Neural progenitor cell (in vitro differentiated cells): ENCODE results near the gene SPRED2. TPM values are rescaled to one million over a fixed set of nuclear protein-coding genes. Genes with fewer than 3 reads are reported as not detected.

ENCODE experiments used
- DNase-seq: peaks from one replicate; pipeline ENCODE4 v3.0.0-alpha.2; 2016; ENCODE audit warnings: low spot score
- H2AFZ ChIP-seq: fragments of 200-600 bp; sonication (generic); replicated peaks from 2 replicates; pipeline ENCODE4 v1.6.1; 2016; ENCODE audit warnings: antibody characterized with exemption
- H3F3A ChIP-seq: fragments of 200-600 bp; sonication (generic); 2 replicates; pipeline ENCODE4 v1.6.1; 2016; ENCODE audit warnings: antibody characterized with exemption, low read depth
- H3K27ac ChIP-seq: fragments of 200-600 bp; sonication (generic); 2 replicates; pipeline ENCODE4 v1.5.1; 2016; ENCODE audit warnings: mild to moderate bottlenecking
- H3K27me3 ChIP-seq: fragments of 200-600 bp; sonication (generic); 2 replicates; pipeline ENCODE4 v1.6.1; 2016; ENCODE audit warnings: mild to moderate bottlenecking, moderate library complexity
- H3K36me3 ChIP-seq: fragments of 200-600 bp; sonication (generic); 2 replicates; pipeline ENCODE4 v1.5.1; 2016
- H3K4me1 ChIP-seq: fragments of 200-600 bp; sonication (generic); 2 replicates; pipeline ENCODE4 v1.6.1; 2016; ENCODE audit warnings: mixed run types
- H3K4me2 ChIP-seq: fragments of 200-600 bp; sonication (generic); 2 replicates; pipeline ENCODE4 v1.6.1; 2016
- H3K4me3 ChIP-seq: fragments of 200-600 bp; sonication (generic); 2 replicates; pipeline ENCODE4 v1.5.1; 2016
- H3K79me2 ChIP-seq: fragments of 200-600 bp; sonication (generic); 2 replicates; pipeline ENCODE4 v1.6.1; 2016; ENCODE audit warnings: low read depth
- H3K9ac ChIP-seq: fragments of 200-600 bp; sonication (generic); 2 replicates; pipeline ENCODE4 v1.6.1; 2016
- H3K9me3 ChIP-seq: fragments of 200-600 bp; sonication (generic); 2 replicates; pipeline ENCODE4 v1.5.1; 2016; ENCODE audit warnings: low read depth
- H4K20me1 ChIP-seq: fragments of 200-600 bp; sonication (generic); 2 replicates; pipeline ENCODE4 v1.6.1; 2016; ENCODE audit warnings: low read depth
- H3K27ac Mint-ChIP-seq: 3 replicates; pipeline ENCODE4 v1.8.0; 2021; ENCODE audit warnings: mixed read lengths
- H3K27me3 Mint-ChIP-seq: 2 replicates; pipeline ENCODE4 v1.8.0; 2022; ENCODE audit warnings: low read depth, mild to moderate bottlenecking, inconsistent platforms, moderate library complexity, mixed read lengths; ENCODE audit not compliant: insufficient read depth
- H3K36me3 Mint-ChIP-seq: 3 replicates; pipeline ENCODE4 v1.8.0; 2021; ENCODE audit warnings: mixed read lengths
- H3K4me1 Mint-ChIP-seq: 3 replicates; pipeline ENCODE4 v1.8.0; 2021; ENCODE audit warnings: mixed read lengths
- H3K4me3 Mint-ChIP-seq: 3 replicates; pipeline ENCODE4 v1.8.0; 2021; ENCODE audit warnings: mild to moderate bottlenecking, moderate library complexity, mixed read lengths
- H3K9me3 Mint-ChIP-seq: 3 replicates; pipeline ENCODE4 v1.8.0; 2020; ENCODE audit warnings: mixed read lengths
- CTCF ChIP-seq: fragments of 200-600 bp; sonication (generic); IDR thresholded peaks from 2 replicates; pipeline ENCODE4 v1.5.1; 2017; ENCODE audit warnings: antibody characterized with exemption, mild to moderate bottlenecking
- EZH2 ChIP-seq: fragments of 200-600 bp; sonication (generic); IDR thresholded peaks from 2 replicates; pipeline ENCODE4 v1.6.1; 2017; ENCODE audit warnings: antibody characterized with exemption, mild to moderate bottlenecking, moderate library complexity
- EZH2phosphoT487 ChIP-seq: fragments of 200-600 bp; sonication (generic); IDR thresholded peaks from 2 replicates; pipeline ENCODE4 v1.6.1; 2017; ENCODE audit warnings: antibody characterized with exemption
- total RNA-seq: library from RNA; depleted of rRNA; stranded (reverse); fragments of >200 nt; gene quantifications from 2 replicates; pipeline ENCODE4 v1.2.3, GENCODE V29; 2015; ENCODE audit warnings: low replicate concordance

Gene SPRED2
- total RNA-seq, 1 donor from 2014 or later = 11.6 TPM

- H4K20me1 ChIP-seq = peaks cover 63% of the 10 kb centered on the region
- Mint-ChIP-seq H3K36me3 (no peaks in the 10 kb centered on the region), H3K27me3 (no peaks in the 10 kb centered on the region), H3K9me3 (no peaks in the 10 kb centered on the region), H3K4me1 (peaks cover 70% of the 10 kb centered on the region), H3K4me3 (no peak overlapping the region), H3K27ac (no peak overlapping the region)
- no peak for DNase-seq
- no peaks in the 10 kb centered on the region for H3K36me3 ChIP-seq
- no peak overlapping the region for H3K27ac ChIP-seq
- H3K79me2 ChIP-seq = no peaks in the 10 kb centered on the region
- H2AFZ ChIP-seq = no peak overlapping the region
- H3K4me3 ChIP-seq = no peak overlapping the region
- no peak overlapping the region for H3K4me2 ChIP-seq
- H3K9ac ChIP-seq = no peak overlapping the region
- H3F3A ChIP-seq = peaks cover 7% of the 10 kb centered on the region
- no peak for TF ChIP-seq EZH2phosphoT487
- no peak for TF ChIP-seq EZH2
- no peak for TF ChIP-seq CTCF
- no peaks in the 10 kb centered on the region for H3K9me3 ChIP-seq
- H3K27me3 ChIP-seq = no peaks in the 10 kb centered on the region
- H3K4me1 ChIP-seq = peaks cover 34% of the 10 kb centered on the region
These were observed 65.7 kb downstream of the SPRED2 start for GRCh38 chr2:65366595-65367125.

DNA sequence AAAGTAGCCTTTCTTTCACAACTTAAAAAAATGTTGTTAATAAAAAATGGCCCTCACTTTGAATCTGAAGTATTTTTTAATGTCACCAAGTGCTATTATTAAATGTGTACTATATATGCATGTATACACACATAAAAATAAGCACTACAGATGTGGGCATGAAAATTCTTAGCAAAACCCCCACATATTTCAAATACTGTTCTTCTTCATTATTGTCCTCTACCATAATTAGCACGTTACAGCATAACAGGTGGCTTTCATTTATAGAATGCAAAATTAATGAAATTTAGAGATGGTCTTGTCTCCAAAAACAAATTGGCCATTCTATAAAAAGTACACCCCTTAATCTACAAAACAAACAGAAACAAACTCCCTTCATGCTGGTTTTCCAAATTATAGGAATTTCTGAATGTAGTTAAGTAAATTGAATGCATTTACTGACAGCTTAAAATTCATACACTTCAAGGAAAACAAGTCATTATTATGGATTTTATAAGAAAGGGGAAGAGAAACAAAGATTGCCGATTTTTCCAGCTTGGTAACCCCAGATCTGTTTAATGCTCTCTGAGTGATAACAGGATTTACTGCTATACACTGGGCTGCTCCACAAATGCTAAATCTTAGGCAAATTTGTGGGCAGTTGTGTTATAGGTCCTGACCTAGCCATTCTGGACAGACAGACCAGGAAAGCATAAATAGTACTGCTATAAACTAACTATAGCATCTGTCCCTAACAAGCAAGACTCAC lies 67.2 kb downstream of the SPRED2 start:
- Histone ChIP-seq H2AFZ (no peak overlapping the region), H3F3A (no peaks in the 10 kb centered on the region), H3K36me3 (no peaks in the 10 kb centered on the region), H3K4me2 (no peak overlapping the region), H3K4me1 (peaks cover 21% of the 10 kb centered on the region), H3K9ac (no peak overlapping the region), H3K79me2 (no peaks in the 10 kb centered on the region), H3K27me3 (no peaks in the 10 kb centered on the region), H3K9me3 (no peaks in the 10 kb centered on the region), H4K20me1 (peaks cover 50% of the 10 kb centered on the region), H3K4me3 (no peak overlapping the region), H3K27ac (no peak overlapping the region)
- Mint-ChIP-seq H3K4me3 (no peak overlapping the region), H3K27ac (no peak overlapping the region), H3K36me3 (peaks cover 4% of the 10 kb centered on the region), H3K9me3 (peaks cover 3% of the 10 kb centered on the region), H3K27me3 (no peaks in the 10 kb centered on the region), H3K4me1 (peaks cover 68% of the 10 kb centered on the region)
- TF ChIP-seq EZH2 (no peak), EZH2phosphoT487 (no peak), CTCF (no peak)
- no peak for DNase-seq

GRCh38 chr2:65363879-65364666 lies 68.3 kb downstream of the SPRED2 start:
- H3K36me3 ChIP-seq = no peaks in the 10 kb centered on the region
- H3K4me1 Mint-ChIP-seq = peaks cover 66% of the 10 kb centered on the region

More at GRCh38 chr2:65363879-65364666, 68.3 kb downstream of the SPRED2 start:
- H3K27ac Mint-ChIP-seq = no peak overlapping the region
- Histone ChIP-seq H3K9me3 (no peaks in the 10 kb centered on the region), H3K4me2 (no peak overlapping the region), H4K20me1 (peaks cover 48% of the 10 kb centered on the region), H3K27me3 (no peaks in the 10 kb centered on the region), H2AFZ (no peak overlapping the region), H3K4me3 (no peak overlapping the region), H3K27ac (no peak overlapping the region), H3K79me2 (no peaks in the 10 kb centered on the region), H3K9ac (no peak overlapping the region), H3K4me1 (peaks cover 27% of the 10 kb centered on the region), H3F3A (no peaks in the 10 kb centered on the region)
- peaks cover 7% of the 10 kb centered on the region for H3K36me3 Mint-ChIP-seq
- no peak for TF ChIP-seq EZH2
- no peak overlapping the region for H3K4me3 Mint-ChIP-seq
- no peak for DNase-seq
- no peaks in the 10 kb centered on the region for H3K27me3 Mint-ChIP-seq
- peaks cover 3% of the 10 kb centered on the region for H3K9me3 Mint-ChIP-seq
